GM08714 (cell line): Measurements from ENCODE around the gene RRP15.
"Not testable (repeated sequence)": the region's sequence is repeated elsewhere in the genome, so short reads cannot be mapped to it uniquely, and the experiment has no call there.

Source experiments
- H3K4me3 ChIP-seq: fragments of 200-500 bp; sonication (Bioruptor generic); 2 replicates; pipeline ENCODE4 v1.5.1; 2014; ENCODE audit warnings: mild to moderate bottlenecking, low read length, inconsistent platforms
- ZNF274 ChIP-seq: IDR thresholded peaks from 2 replicates; pipeline ENCODE4 v1.6.1; 2012; ENCODE audit warnings: mild to moderate bottlenecking, low read depth, low read length

Gene RRP15

GRCh38 chr1:218304281-218305039 is 19.4 kb downstream of the RRP15 start:
- no peak overlapping the region for H3K4me3 ChIP-seq
- TF ChIP-seq ZNF274, result no peak

- no peak overlapping the region for H3K4me3 ChIP-seq
- TF ChIP-seq ZNF274, result no peak
Observed at GRCh38 chr1:218305472-218306064, 20.5 kb downstream of the RRP15 start.

GRCh38 chr1:218312509-218312908 is 27.4 kb downstream of the RRP15 start:
- no peak overlapping the region for H3K4me3 ChIP-seq
- TF ChIP-seq ZNF274, result no peak

- no peak for TF ChIP-seq ZNF274
- no peak overlapping the region for H3K4me3 ChIP-seq
Observed at GRCh38 chr1:218314316-218314715, 29.2 kb downstream of the RRP15 start.

GRCh38 chr1:218315638-218316037 is 30.5 kb downstream of the RRP15 start:
- no peak for TF ChIP-seq ZNF274
- no peak overlapping the region for H3K4me3 ChIP-seq

GRCh38 chr1:218317061-218317460 is 32.0 kb downstream of the RRP15 start:
- no peak overlapping the region for H3K4me3 ChIP-seq
- no peak for TF ChIP-seq ZNF274

- not testable (repeated sequence) for H3K4me3 ChIP-seq
Observed at GRCh38 chr1:218320182-218320581, 35.1 kb downstream of the RRP15 start.

GRCh38 chr1:218322762-218323161 is 37.7 kb downstream of the RRP15 start:
- TF ChIP-seq ZNF274, result no peak
- no peak overlapping the region for H3K4me3 ChIP-seq

- TF ChIP-seq ZNF274, result no peak
- H3K4me3 ChIP-seq, result no peak overlapping the region
Observed at GRCh38 chr1:218323568-218324225, 38.6 kb downstream of the RRP15 start.

GRCh38 chr1:218324226-218324580 is 39.1 kb downstream of the RRP15 start:
- no peak for TF ChIP-seq ZNF274
- no peak overlapping the region for H3K4me3 ChIP-seq

- no peak overlapping the region for H3K4me3 ChIP-seq
- no peak for TF ChIP-seq ZNF274
Observed at GRCh38 chr1:218328769-218329168, 43.7 kb downstream of the RRP15 start.

- TF ChIP-seq ZNF274, result no peak
- no peak overlapping the region for H3K4me3 ChIP-seq
Observed at GRCh38 chr1:218330043-218330623, 45.0 kb downstream of the RRP15 start.

- no peak overlapping the region for H3K4me3 ChIP-seq
- TF ChIP-seq ZNF274, result no peak
Observed at GRCh38 chr1:218332416-218332815, 47.3 kb downstream of the RRP15 start.

- H3K4me3 ChIP-seq, result no peak overlapping the region
- no peak for TF ChIP-seq ZNF274
Observed at GRCh38 chr1:218336328-218336727, 51.2 kb downstream of the RRP15 start.
